GM12892 (cell line): Measurements from ENCODE around the gene ADAT2.

Source experiments
- DNase-seq: peaks from one replicate; pipeline ENCODE4 v3.0.0; 2011; ENCODE audit not compliant: insufficient read length
- FAIRE-seq: peaks from 2 replicates; lab custom pipeline; 2011; peaks lifted over from hg19 to GRCh38; lab: Jason Lieb, UNC
- POLR2A ChIP-seq: IDR thresholded peaks from 2 replicates; pipeline ENCODE4 v1.6.1; 2011; ENCODE audit warnings: low read depth, low read length, control low read depth
- POLR2AphosphoS5 ChIP-seq: IDR thresholded peaks from 2 replicates; pipeline ENCODE4 v1.6.1; 2011; ENCODE audit warnings: low read depth, low read length, control low read depth
- TAF1 ChIP-seq: IDR thresholded peaks from 2 replicates; pipeline ENCODE4 v1.6.1; 2011; ENCODE audit warnings: low read depth, mild to moderate bottlenecking, control low read depth, low read length, borderline replicate concordance

The ADAT2 gene

GRCh38 chr6:143376375-143376774 lies 74.1 kb downstream of the ADAT2 start:
- DNase-seq (no peak), FAIRE-seq (no peak)
- TF ChIP-seq POLR2A (no peak), POLR2AphosphoS5 (no peak), TAF1 (no peak)

DNA sequence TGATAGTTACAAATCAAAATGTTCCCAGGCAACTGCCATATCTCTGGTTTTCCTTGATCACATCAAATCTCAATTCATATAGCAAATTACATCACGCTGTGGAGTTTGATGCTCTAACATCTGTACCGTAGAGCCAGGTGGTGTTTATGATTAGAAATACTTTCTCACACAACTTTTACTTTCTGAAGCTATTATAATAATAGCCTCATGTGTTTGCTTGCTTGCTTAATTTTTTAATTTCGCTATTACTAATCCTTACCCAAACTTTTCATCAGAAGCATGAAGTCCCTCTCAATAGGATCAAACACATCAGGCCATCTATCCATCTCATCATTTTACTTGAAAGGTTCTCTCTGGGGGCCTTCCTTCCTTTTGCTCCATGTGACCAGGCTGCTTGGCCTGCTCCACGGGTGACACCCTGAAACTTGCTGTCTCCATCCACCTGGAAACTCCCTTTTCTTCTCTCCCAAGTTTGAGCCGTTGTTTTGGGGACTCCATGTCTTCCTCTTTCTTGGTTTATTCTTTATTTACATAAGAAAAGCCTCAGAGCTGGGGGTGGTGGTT lies 75.4 kb downstream of the ADAT2 start:
- no peak for FAIRE-seq
- TF ChIP-seq TAF1 (no peak), POLR2A (no peak), POLR2AphosphoS5 (no peak)
- DNase-seq, result no peak

- TF ChIP-seq TAF1 (no peak), POLR2AphosphoS5 (no peak), POLR2A (no peak)
- DNase-seq (no peak), FAIRE-seq (no peak)
Observed at GRCh38 chr6:143374014-143374413, 76.5 kb downstream of the ADAT2 start.
